ENCODE data around the gene MBOAT2. TPM values are rescaled to one million over a fixed set of nuclear protein-coding genes. Genes with fewer than 3 reads are reported as not detected.

Gene MBOAT2
- total RNA-seq, 2 donors from 2014 or later, result 6.7 to 13.5 TPM

- Histone ChIP-seq H3K4me3 (no peak overlapping the region), H3K4me1 (no peaks in the 10 kb centered on the region), H3K27me3 (no peaks in the 10 kb centered on the region), H3K36me3 (replicated peaks in 1 of 2; ENCODE audit: insufficient read depth in 1 of 2, low read depth in 2 of 2) (no peaks in the 10 kb centered on the region), H3K27ac (no peak overlapping the region), H3K9me3 (no peaks in the 10 kb centered on the region)
- ATAC-seq (no peak), DNase-seq (no peak)
- 84 to 86% methylated on average over 5 of the region's 5 CpGs for WGBS, 2 donors
- no peak for TF ChIP-seq CTCF (IDR thresholded peaks at IDR 0.05)
- TF ChIP-seq POLR2A (IDR thresholded peaks at IDR 0.05), result no peak
- intact Hi-C loops (cut with DNase I), result no loop called here
Observed at GRCh38 chr2:8997108-8997507, 6.4 kb downstream of the MBOAT2 start.

GRCh38 chr2:8996006-8996405 lies 7.5 kb downstream of the MBOAT2 start:
- H3K36me3 ChIP-seq (replicated peaks in 1 of 2; ENCODE audit: insufficient read depth in 1 of 2, low read depth in 2 of 2), result no peaks in the 10 kb centered on the region
- DNase-seq (no peak), ATAC-seq (no peak)
- WGBS, 2 donors, result 78 to 89% methylated on average over 4 of the region's 4 CpGs
- intact Hi-C loops (cut with DNase I), result no loop called here
- no peaks in the 10 kb centered on the region for H3K9me3 ChIP-seq
- no peak for TF ChIP-seq POLR2A (IDR thresholded peaks at IDR 0.05)
- TF ChIP-seq CTCF (IDR thresholded peaks at IDR 0.05), result no peak
- no peak overlapping the region for H3K4me3 ChIP-seq
- H3K4me1 ChIP-seq, result no peaks in the 10 kb centered on the region
- no peak overlapping the region for H3K27ac ChIP-seq
- H3K27me3 ChIP-seq, result no peaks in the 10 kb centered on the region

GRCh38 chr2:8994386-8994785 lies 9.1 kb downstream of the MBOAT2 start:
- Histone ChIP-seq H3K36me3 (replicated peaks in 1 of 2; ENCODE audit: insufficient read depth in 1 of 2, low read depth in 2 of 2) (no peaks in the 10 kb centered on the region), H3K4me3 (no peak overlapping the region), H3K9me3 (no peaks in the 10 kb centered on the region), H3K4me1 (no peaks in the 10 kb centered on the region), H3K27ac (no peak overlapping the region), H3K27me3 (no peaks in the 10 kb centered on the region)
- no peak for DNase-seq
- intact Hi-C loops (cut with DNase I), result no loop called here
- 69 to 75% methylated on average over 6 of the region's 6 CpGs for WGBS, 2 donors
- no peak for ATAC-seq
- TF ChIP-seq POLR2A (IDR thresholded peaks at IDR 0.05) (no peak), CTCF (IDR thresholded peaks at IDR 0.05) (no peak)

GRCh38 chr2:8993902-8994278 lies 9.6 kb downstream of the MBOAT2 start:
- 72% methylated on average over 7 of the region's 7 CpGs for WGBS, 2 donors
- TF ChIP-seq CTCF (IDR thresholded peaks at IDR 0.05), result no peak
- TF ChIP-seq POLR2A (IDR thresholded peaks at IDR 0.05), result no peak
- DNase-seq (no peak), ATAC-seq (no peak)
- intact Hi-C loops (cut with DNase I), result no loop called here
- Histone ChIP-seq H3K36me3 (replicated peaks in 1 of 2; ENCODE audit: insufficient read depth in 1 of 2, low read depth in 2 of 2) (no peaks in the 10 kb centered on the region), H3K27me3 (no peaks in the 10 kb centered on the region), H3K27ac (no peak overlapping the region), H3K9me3 (no peaks in the 10 kb centered on the region), H3K4me1 (no peaks in the 10 kb centered on the region), H3K4me3 (no peak overlapping the region)

GRCh38 chr2:8993196-8993901 lies 10.1 kb downstream of the MBOAT2 start:
- no peak overlapping the region for H3K27ac ChIP-seq
- intact Hi-C loops (cut with DNase I), result no loop called here
- DNase-seq (no peak), ATAC-seq (no peak)
- no peaks in the 10 kb centered on the region for H3K27me3 ChIP-seq
- H3K9me3 ChIP-seq, result no peaks in the 10 kb centered on the region
- no peaks in the 10 kb centered on the region for H3K36me3 ChIP-seq (replicated peaks in 1 of 2; ENCODE audit: insufficient read depth in 1 of 2, low read depth in 2 of 2)
- H3K4me3 ChIP-seq, result no peak overlapping the region
- no peak for TF ChIP-seq POLR2A (IDR thresholded peaks at IDR 0.05)
- TF ChIP-seq CTCF (IDR thresholded peaks at IDR 0.05), result no peak
- WGBS, 2 donors, result 88 to 93% methylated on average over 7 of the region's 7 CpGs
- no peaks in the 10 kb centered on the region for H3K4me1 ChIP-seq

Measured in body of pancreas (tissue), 4 donors.